GM18873 (cell line): ENCODE data around the gene RIPOR3.
"Not testable (repeated sequence)": the region's sequence is repeated elsewhere in the genome, so short reads cannot be mapped to it uniquely, and the experiment has no call there.

ENCODE experiments used
- ATAC-seq: cut with Tn5 transposase; IDR thresholded peaks from one replicate; pipeline ENCODE4 v1.9.1; 2021; ENCODE audit warnings: mild to moderate bottlenecking, moderate library complexity, moderate number of reproducible peaks; ENCODE audit not compliant: unreplicated experiment, low FRiP score

Gene RIPOR3

GRCh38 chr20:50578061-50578777, 113.1 kb downstream of the RIPOR3 start:
- no peak for ATAC-seq

GRCh38 chr20:50577175-50578018, 113.9 kb downstream of the RIPOR3 start:
- no peak for ATAC-seq

- ATAC-seq, result no peak
Measured at GRCh38 chr20:50575865-50576720, 115.2 kb downstream of the RIPOR3 start.

DNA sequence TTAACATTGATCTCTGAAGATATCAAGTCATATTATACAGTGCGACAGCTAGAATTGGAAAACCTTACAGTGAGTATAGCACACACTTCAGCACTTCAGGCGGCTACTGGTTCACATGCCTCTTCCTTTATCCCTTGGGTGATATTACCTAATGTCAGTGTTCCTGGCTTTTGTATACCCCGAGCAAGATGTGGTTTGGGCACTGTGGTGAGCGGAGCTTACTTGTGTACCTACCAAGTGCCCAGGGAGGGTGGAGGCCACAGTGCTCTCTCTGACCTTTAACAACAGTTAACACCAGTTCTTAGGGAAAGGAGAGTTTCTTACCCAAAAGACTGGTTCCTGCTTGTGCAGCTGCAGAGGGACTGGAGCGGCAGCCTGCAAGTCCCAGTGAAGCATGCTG, 116.8 kb downstream of the RIPOR3 start:
- ATAC-seq, result no peak

- no peak for ATAC-seq
Measured at GRCh38 chr20:50574108-50574507, 117.2 kb downstream of the RIPOR3 start.

GRCh38 chr20:50572938-50573777, 118.2 kb downstream of the RIPOR3 start:
- no peak for ATAC-seq

GRCh38 chr20:50571466-50571865, 119.9 kb downstream of the RIPOR3 start:
- ATAC-seq, result no peak

- peak; percentile 54 for ATAC-seq
Measured at GRCh38 chr20:50569864-50570836, 121.2 kb downstream of the RIPOR3 start.

GRCh38 chr20:50569487-50569863, 121.9 kb downstream of the RIPOR3 start:
- not testable (repeated sequence) for ATAC-seq

- no peak for ATAC-seq
Measured at GRCh38 chr20:50568549-50568942, 122.8 kb downstream of the RIPOR3 start.

- ATAC-seq, result no peak
Measured at GRCh38 chr20:50567860-50568548, 123.3 kb downstream of the RIPOR3 start.

DNA sequence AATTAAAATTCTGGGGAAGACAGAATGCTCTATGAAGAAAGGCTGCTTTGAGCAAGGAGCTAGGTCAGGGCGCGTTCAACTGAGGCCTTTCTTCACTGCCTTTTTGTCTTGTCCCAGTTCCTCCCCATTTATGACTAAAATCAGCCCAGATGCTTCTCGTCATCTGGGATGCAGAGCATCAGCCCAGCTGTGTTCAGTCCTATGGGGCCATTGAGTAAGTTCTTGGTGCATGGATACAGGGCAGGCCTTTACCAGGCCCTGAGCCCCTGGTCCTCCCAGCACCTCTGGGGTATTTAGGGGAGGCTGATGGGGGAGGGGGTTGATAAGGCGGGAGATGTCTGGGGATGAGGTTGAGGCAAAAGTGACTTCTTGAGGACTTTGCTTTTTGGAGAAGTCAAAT, 125.5 kb downstream of the RIPOR3 start:
- no peak for ATAC-seq

- no peak for ATAC-seq
Measured at GRCh38 chr20:50565383-50565782, 126.0 kb downstream of the RIPOR3 start.

- ATAC-seq, result no peak
Measured at GRCh38 chr20:50563133-50563944, 128.0 kb downstream of the RIPOR3 start.

DNA sequence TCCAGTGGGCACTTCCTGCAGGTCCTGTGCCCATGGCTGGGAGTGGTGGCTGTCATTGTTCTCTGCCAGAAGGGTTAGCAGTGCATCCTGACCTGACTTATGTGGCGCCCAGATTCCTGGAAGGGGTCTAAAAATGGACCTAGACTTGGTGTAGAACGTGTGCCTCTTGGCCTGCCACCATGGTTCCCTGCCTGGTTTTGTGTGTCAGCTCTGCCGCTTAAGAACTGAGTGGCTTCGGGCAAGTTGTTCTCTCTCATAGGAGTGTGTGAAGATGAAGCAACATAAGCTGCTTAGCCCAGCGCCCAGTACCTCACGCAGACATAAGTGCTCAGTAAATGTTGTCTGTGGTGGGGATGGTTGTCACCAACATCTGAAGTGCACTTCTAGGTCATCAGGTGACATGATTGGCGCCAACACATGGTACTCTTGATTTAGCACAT, 129.1 kb downstream of the RIPOR3 start:
- ATAC-seq, result no peak

DNA sequence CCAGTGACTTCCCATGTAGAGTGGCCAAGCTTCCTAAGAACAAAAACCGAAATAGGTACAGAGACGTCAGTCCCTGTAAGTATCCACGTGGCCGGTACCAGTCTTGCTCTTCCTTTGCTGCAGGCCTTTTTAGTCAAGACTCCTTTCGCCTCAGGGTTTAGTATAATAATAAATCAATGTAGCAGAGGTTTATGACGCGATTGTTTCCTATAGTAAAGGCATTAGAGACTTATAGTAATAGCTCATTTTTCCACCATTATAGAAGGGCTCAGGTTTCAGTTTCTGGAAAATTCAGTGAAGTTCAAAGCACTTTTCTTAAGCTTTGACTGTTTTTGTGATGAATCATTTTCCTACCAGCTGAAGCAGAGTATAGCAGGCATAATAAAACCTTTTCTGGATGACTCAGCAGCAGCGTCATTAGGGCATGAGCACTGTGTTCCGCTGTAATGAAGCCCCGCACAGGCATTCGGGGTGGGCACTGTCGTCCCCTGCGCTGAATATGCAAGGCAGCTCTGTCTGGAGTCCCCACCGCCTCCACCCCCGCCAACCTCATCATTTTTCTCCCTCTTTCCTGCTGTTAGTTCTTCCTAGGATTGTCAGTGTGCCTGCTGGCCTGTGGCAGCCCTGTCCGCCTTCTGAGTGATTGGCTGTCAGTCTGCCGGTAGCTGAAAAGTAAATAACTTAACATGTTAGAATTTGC, 129.8 kb downstream of the RIPOR3 start:
- ATAC-seq, result no peak

DNA sequence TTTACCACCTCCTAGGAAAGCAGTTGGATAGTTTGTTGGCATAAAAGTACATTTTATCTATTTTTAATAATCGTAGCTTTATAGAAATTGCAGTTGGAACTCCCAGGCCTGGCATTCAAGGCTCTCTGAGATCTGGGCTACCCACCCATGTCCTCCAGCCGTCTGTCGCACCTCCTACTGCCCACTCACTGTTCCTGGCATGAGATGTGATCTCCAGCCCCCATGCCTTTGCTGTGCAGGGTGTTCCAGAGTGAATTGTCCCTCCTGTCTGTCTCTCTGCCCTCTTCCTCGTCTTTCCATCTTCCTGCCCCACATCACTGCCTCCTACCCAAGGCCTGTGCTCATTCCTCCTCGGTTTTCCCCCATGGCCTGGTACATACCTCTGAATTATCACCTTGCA, 130.5 kb downstream of the RIPOR3 start:
- no peak for ATAC-seq
